WTC11 (cell line): ENCODE results near the gene DHX58. TPM values are rescaled to one million over a fixed set of nuclear protein-coding genes. Genes with fewer than 3 reads are reported as not detected.

Experiments
- ATAC-seq: fragments of 200-7000 bp; cut with Tn5 transposase; 2 replicates; pipeline ENCODE4 v1.10.0; 2021; ENCODE audit warnings: mild to moderate bottlenecking, moderate library complexity
- CTCF ChIA-PET: fragments of 300-600 bp; sonication (Branson Sonifier 250); formaldehyde crosslinking; loops from one replicate; lab custom pipeline; 2021; ENCODE audit warnings: antibody characterized with exemption; lab: Charles Lee
- POLR2A ChIA-PET: fragments of 350-600 bp; sonication (Branson Sonifier 250); formaldehyde crosslinking; loops from one replicate; lab custom pipeline; 2021; ENCODE audit warnings: antibody characterized with exemption; lab: Charles Lee
- DNase-seq: peaks from one replicate; pipeline ENCODE4 v3.0.0; 2021; ENCODE audit warnings: low spot score
- H3K27ac Mint-ChIP-seq: 2 replicates; pipeline ENCODE4 v1.8.0; 2021; ENCODE audit warnings: mixed read lengths
- H3K27me3 Mint-ChIP-seq: 2 replicates; pipeline ENCODE4 v1.8.0; 2021; ENCODE audit warnings: low read depth, mild to moderate bottlenecking, moderate library complexity, mixed read lengths
- H3K36me3 Mint-ChIP-seq: 2 replicates; pipeline ENCODE4 v1.8.0; 2021; ENCODE audit warnings: mixed read lengths
- H3K4me1 Mint-ChIP-seq: 2 replicates; pipeline ENCODE4 v1.8.0; 2022; ENCODE audit warnings: mixed read lengths
- H3K4me3 Mint-ChIP-seq: 2 replicates; pipeline ENCODE4 v1.8.0; 2021; ENCODE audit warnings: mild to moderate bottlenecking, moderate library complexity, mixed read lengths
- H3K9me3 Mint-ChIP-seq: 2 replicates; pipeline ENCODE4 v1.8.0; 2021; ENCODE audit warnings: mixed read lengths
- AFF4 ChIP-seq: sonication (generic); formaldehyde crosslinking; IDR thresholded peaks from 2 replicates; pipeline ENCODE4 v1.8.1; 2023; ENCODE audit warnings: mild to moderate bottlenecking, missing genetic modification reagents, borderline replicate concordance
- AR ChIP-seq: fragments of 250-450 bp; sonication (Bioruptor Pico); IDR thresholded peaks from 2 replicates; pipeline ENCODE4 v1.9.0; 2021; ENCODE audit warnings: mild to moderate bottlenecking
- ARID4B ChIP-seq: sonication (generic); formaldehyde crosslinking; IDR thresholded peaks from 2 replicates; pipeline ENCODE4 v1.8.0; 2023; ENCODE audit warnings: missing genetic modification reagents, mild to moderate bottlenecking, borderline replicate concordance
- ATF1 ChIP-seq: sonication (generic); formaldehyde crosslinking; IDR thresholded peaks from 2 replicates; pipeline ENCODE4 v1.8.1; 2023; ENCODE audit warnings: mild to moderate bottlenecking, moderate library complexity, missing genetic modification reagents
- ATF2 ChIP-seq: sonication (generic); formaldehyde crosslinking; IDR thresholded peaks from 2 replicates; pipeline ENCODE4 v1.8.1; 2022; ENCODE audit warnings: low read depth, missing genetic modification reagents, borderline replicate concordance
- E2F4 ChIP-seq: sonication (generic); formaldehyde crosslinking; IDR thresholded peaks from 2 replicates; pipeline ENCODE4 v1.8.1; 2022; ENCODE audit warnings: low read depth, mild to moderate bottlenecking, moderate library complexity, missing genetic modification reagents, borderline replicate concordance
- E2F5 ChIP-seq: sonication (generic); formaldehyde crosslinking; IDR thresholded peaks from 2 replicates; pipeline ENCODE4 v1.8.1; 2022; ENCODE audit warnings: mild to moderate bottlenecking, moderate library complexity, missing genetic modification reagents
- FOXP4 ChIP-seq: sonication (generic); formaldehyde crosslinking; IDR thresholded peaks from 2 replicates; pipeline ENCODE4 v1.8.0; 2022; ENCODE audit warnings: mild to moderate bottlenecking, missing genetic modification reagents
- MAX ChIP-seq: sonication (generic); formaldehyde crosslinking; IDR thresholded peaks from 2 replicates; pipeline ENCODE4 v1.8.0; 2022; ENCODE audit warnings: mild to moderate bottlenecking, missing genetic modification reagents
- NR2C2 ChIP-seq: sonication (generic); formaldehyde crosslinking; IDR thresholded peaks from 2 replicates; pipeline ENCODE4 v1.8.0; 2022; ENCODE audit warnings: mild to moderate bottlenecking, missing genetic modification reagents
- SOX15 ChIP-seq: fragments of 250-450 bp; sonication (Bioruptor Pico); IDR thresholded peaks from 2 replicates; pipeline ENCODE4 v1.9.0; 2021; ENCODE audit warnings: mild to moderate bottlenecking
- TCF7 ChIP-seq: sonication (generic); formaldehyde crosslinking; IDR thresholded peaks from 2 replicates; pipeline ENCODE4 v1.8.0; 2022; ENCODE audit warnings: mild to moderate bottlenecking, low read depth, missing genetic modification reagents, moderate library complexity
- TEAD1 ChIP-seq: sonication (generic); formaldehyde crosslinking; IDR thresholded peaks from 2 replicates; pipeline ENCODE4 v1.8.0; 2022; ENCODE audit warnings: mild to moderate bottlenecking, missing genetic modification reagents
- TP53 ChIP-seq: sonication (generic); formaldehyde crosslinking; IDR thresholded peaks from 2 replicates; pipeline ENCODE4 v1.8.1; 2023; ENCODE audit warnings: mild to moderate bottlenecking, missing genetic modification reagents
- ZNF416 ChIP-seq: fragments of 250-450 bp; sonication (Bioruptor Pico); IDR thresholded peaks from 2 replicates; pipeline ENCODE4 v1.9.0; 2021; ENCODE audit warnings: mild to moderate bottlenecking, inconsistent platforms
- total RNA-seq: library from RNA; stranded (reverse); gene quantifications from 3 replicates; pipeline ENCODE4 v1.2.3, GENCODE V29; 2021

The DHX58 gene
- total RNA-seq, 1 experiment from 2014 or later: 6.3 TPM

- TF ChIP-seq AFF4 (no peak), NR2C2 (CRISPR knock-in tag) (no peak), ZNF416 (no peak), TP53 (no peak), SOX15 (CRISPR knock-in tag) (no peak), TEAD1 (CRISPR knock-in tag) (no peak), AR (CRISPR knock-in tag) (no peak), ATF2 (CRISPR knock-in tag) (no peak), E2F5 (CRISPR knock-in tag) (no peak)
Observed at GRCh38 chr17:42109086-42109485, 3.4 kb downstream of the DHX58 start (continued).

- ChIA-PET CTCF (interaction anchor here (0.6 to 4.1 kb wide), 16 partner anchors 8 to 419 kb away, joined by 3 to 19 read pairs (median 4); partner anchors contain the start of genes DNAJC7, HSPB9, KAT2A and KCNH4), POLR2A (interaction anchor here (0.8 to 1.2 kb wide), 5 partner anchors 13 to 88 kb away, joined by 3 to 8 read pairs (median 4); partner anchors contain the start of genes KAT2A, KCNH4 and NKIRAS2)
- peaks cover 24% of the 10 kb centered on the region for H3K4me1 Mint-ChIP-seq
- peak overlapping the region; percentile 70 for H3K4me3 Mint-ChIP-seq
- peak; percentile 96 for ATAC-seq
- H3K27ac Mint-ChIP-seq: peak overlapping the region; percentile 89
- DNase-seq: peak; percentile 99
- H3K36me3 Mint-ChIP-seq: no peaks in the 10 kb centered on the region
- no peaks in the 10 kb centered on the region for H3K9me3 Mint-ChIP-seq
- H3K27me3 Mint-ChIP-seq: peaks cover 6% of the 10 kb centered on the region
- peak; percentile 69 for TF ChIP-seq MAX
- no peak for TF ChIP-seq ARID4B
- TF ChIP-seq E2F4: no peak
- TF ChIP-seq TCF7: no peak
- 0 out of 2 replicates have a peak, but pooled peaks have one; percentile 25 for TF ChIP-seq ATF1 (CRISPR knock-in tag)
- TF ChIP-seq FOXP4 (CRISPR knock-in tag): 0 out of 2 replicates have a peak, but pooled peaks have one; percentile 44
Observed at GRCh38 chr17:42107597-42108576, 4.6 kb downstream of the DHX58 start.
